ENCODE data around the gene NLRP1. TPM values are rescaled to one million over a fixed set of nuclear protein-coding genes. Genes with fewer than 3 reads are reported as not detected.
"Not testable (repeated sequence)": the region's sequence is repeated elsewhere in the genome, so short reads cannot be mapped to it uniquely, and the experiment has no call there.

The NLRP1 gene
- total RNA-seq, 2 experiments from 2014 or later = 39.9 to 45.0 TPM

GRCh38 chr17:5585287-5585794 lies 1.0 kb upstream of the NLRP1 start:
- DNase-seq = no peak
- H3K27me3 Mint-ChIP-seq = no peaks in the 10 kb centered on the region
- peaks cover 18% of the 10 kb centered on the region for H3K36me3 Mint-ChIP-seq
- no peaks in the 10 kb centered on the region for H3K9me3 Mint-ChIP-seq
- CTCF ChIA-PET = interaction anchor here (0.9 to 4.6 kb wide), 6 partner anchors 9 to 1438 kb away, joined by 3 to 21 read pairs (median 6); partner anchors contain the start of gene BCL6B
- intact Hi-C loops (cut with micrococcal nuclease) = loop anchor here (10.0 kb wide), 2 partner anchors 489 to 1429 kb away; partner anchors contain the start of genes RNASEK and WSCD1
- POLR2A ChIA-PET = no interaction called here
- no peak overlapping the region for H3K4me3 Mint-ChIP-seq
- peak overlapping the region; percentile 96 for H3K27ac Mint-ChIP-seq
- peaks cover 58% of the 10 kb centered on the region for H3K4me1 Mint-ChIP-seq (ENCODE audit: low read depth)

GRCh38 chr17:5583426-5584382 lies 605 bp downstream of the NLRP1 start:
- Mint-ChIP-seq H3K9me3 (no peaks in the 10 kb centered on the region), H3K4me1 (ENCODE audit: low read depth) (peaks cover 68% of the 10 kb centered on the region), H3K27me3 (no peaks in the 10 kb centered on the region), H3K27ac (peak overlapping the region; percentile 96), H3K4me3 (peak overlapping the region; percentile 96), H3K36me3 (peaks cover 33% of the 10 kb centered on the region)
- POLR2A ChIA-PET = no interaction called here
- intact Hi-C loops (cut with micrococcal nuclease) = loop anchor here (1.0 to 10.0 kb wide), 5 partner anchors 97 to 1431 kb away; partner anchors contain the start of genes DERL2, KIAA0753, MIS12 and RNASEK
- CTCF ChIA-PET = interaction anchor here (1.0 to 4.6 kb wide), 4 partner anchors 123 to 1439 kb away, joined by 3 to 21 read pairs (median 6); partner anchors contain the start of gene BCL6B
- DNase-seq = peak; percentile 41

- H3K9me3 Mint-ChIP-seq = peaks cover 6% of the 10 kb centered on the region
- H3K4me3 Mint-ChIP-seq = peak overlapping the region; percentile 96
- H3K27me3 Mint-ChIP-seq = no peaks in the 10 kb centered on the region
- ChIA-PET CTCF (interaction anchor here (0.6 to 4.6 kb wide), 3 partner anchors 28 to 124 kb away, joined by 3 to 21 read pairs (median 3); no protein-coding TSS in a partner anchor), POLR2A (interaction anchor here (1.0 to 1.5 kb wide), 2 partner anchors 56 to 95 kb away, joined by 3 to 4 read pairs; no protein-coding TSS in a partner anchor)
- peak overlapping the region; percentile 73 for H3K27ac Mint-ChIP-seq
- intact Hi-C loops (cut with micrococcal nuclease) = loop anchor here (5.0 to 10.0 kb wide), 3 partner anchors 492 to 1432 kb away; partner anchors contain the start of genes KIAA0753, RNASEK, TXNDC17 and WSCD1
- H3K4me1 Mint-ChIP-seq (ENCODE audit: low read depth) = peaks cover 74% of the 10 kb centered on the region
- peaks cover 42% of the 10 kb centered on the region for H3K36me3 Mint-ChIP-seq
- no peak for DNase-seq
Measured at GRCh38 chr17:5582209-5583185, 1.8 kb downstream of the NLRP1 start.

DNA sequence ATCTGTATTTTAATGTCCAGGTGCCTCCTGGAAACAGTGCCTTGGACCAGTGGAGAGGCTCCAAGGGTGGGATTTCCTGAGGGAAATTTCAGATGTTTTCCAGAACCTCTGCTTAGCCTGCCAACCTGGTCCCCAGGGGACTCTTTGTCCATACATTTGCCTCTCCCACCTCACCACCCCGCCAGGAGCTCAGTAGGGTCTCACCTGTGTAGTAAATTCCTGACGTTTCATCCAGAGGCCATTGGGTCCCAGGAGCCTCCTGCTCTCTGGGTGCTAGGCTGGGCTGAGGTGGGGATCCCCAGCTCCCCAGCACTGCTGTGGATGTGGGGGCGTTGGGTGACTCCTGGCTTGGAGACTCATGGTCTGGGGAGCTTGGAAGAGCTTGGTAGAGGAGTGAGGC lies 2.7 kb downstream of the NLRP1 start:
- Mint-ChIP-seq H3K4me1 (ENCODE audit: low read depth) (peaks cover 73% of the 10 kb centered on the region), H3K4me3 (no peak overlapping the region), H3K9me3 (peaks cover 8% of the 10 kb centered on the region), H3K36me3 (peaks cover 50% of the 10 kb centered on the region), H3K27ac (no peak overlapping the region), H3K27me3 (no peaks in the 10 kb centered on the region)
- CTCF ChIA-PET = interaction anchor here (0.6 kb wide), 1 partner anchor 76 kb away, joined by 3 read pairs; no protein-coding TSS in a partner anchor
- DNase-seq = no peak
- intact Hi-C loops (cut with micrococcal nuclease) = loop anchor here (5.0 to 10.0 kb wide), 3 partner anchors 493 to 1433 kb away; partner anchors contain the start of genes KIAA0753, RNASEK, TXNDC17 and WSCD1
- POLR2A ChIA-PET = interaction anchor here (1.0 to 1.5 kb wide), 2 partner anchors 55 to 94 kb away, joined by 3 to 4 read pairs; no protein-coding TSS in a partner anchor

DNA sequence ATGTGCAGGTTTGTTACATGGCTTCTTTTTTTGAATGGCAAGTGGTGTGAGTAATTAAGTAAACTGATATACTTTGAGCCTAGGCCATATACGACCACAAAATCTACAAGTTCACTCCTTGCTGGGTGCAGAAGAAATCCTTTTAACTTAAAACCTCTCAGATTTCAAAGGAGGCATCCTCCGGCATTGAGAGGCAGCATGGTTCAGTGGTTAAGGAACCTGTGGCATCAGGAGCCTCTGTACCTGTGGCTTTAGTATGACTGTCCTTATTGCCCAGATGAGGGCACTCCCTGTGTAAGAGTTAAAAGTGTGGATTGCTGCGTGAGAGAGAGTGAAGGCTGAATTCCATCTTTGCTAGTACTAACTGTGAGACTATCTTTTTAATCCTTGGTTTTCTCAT lies 3.3 kb downstream of the NLRP1 start:
- no peak overlapping the region for H3K27ac Mint-ChIP-seq
- intact Hi-C loops (cut with micrococcal nuclease) = loop anchor here (5.0 to 10.0 kb wide), 3 partner anchors 494 to 1434 kb away; partner anchors contain the start of genes KIAA0753, RNASEK, TXNDC17 and WSCD1
- CTCF ChIA-PET = no interaction called here
- no peak for DNase-seq
- POLR2A ChIA-PET = interaction anchor here (1.5 kb wide), 1 partner anchor 93 kb away, joined by 4 read pairs; no protein-coding TSS in a partner anchor
- no peak overlapping the region for H3K4me3 Mint-ChIP-seq
- H3K36me3 Mint-ChIP-seq = peaks cover 56% of the 10 kb centered on the region
- no peaks in the 10 kb centered on the region for H3K27me3 Mint-ChIP-seq
- H3K9me3 Mint-ChIP-seq = peaks cover 8% of the 10 kb centered on the region
- H3K4me1 Mint-ChIP-seq (ENCODE audit: low read depth) = peaks cover 73% of the 10 kb centered on the region

DNA sequence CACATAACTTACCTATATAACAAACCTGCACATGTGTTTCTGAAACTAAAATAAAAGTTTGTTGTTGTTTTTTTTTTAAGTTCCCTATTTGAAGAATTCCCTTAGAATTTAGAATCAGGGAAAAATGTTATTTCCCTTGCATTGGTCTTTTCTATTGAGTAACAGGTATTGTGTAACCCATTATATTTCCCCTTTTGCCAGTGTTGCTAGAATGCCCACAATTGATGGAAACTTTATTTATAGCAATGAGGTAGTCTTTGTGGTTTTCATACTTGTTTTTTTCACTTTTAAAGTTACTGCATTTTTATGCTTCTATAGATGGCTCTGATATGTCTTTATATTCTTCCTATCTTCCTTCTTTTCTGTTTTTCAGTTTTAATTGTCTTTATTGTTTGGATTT lies 3.9 kb downstream of the NLRP1 start:
- Mint-ChIP-seq H3K4me1 (ENCODE audit: low read depth) (peaks cover 74% of the 10 kb centered on the region), H3K27ac (no peak overlapping the region), H3K9me3 (peaks cover 8% of the 10 kb centered on the region), H3K36me3 (peaks cover 61% of the 10 kb centered on the region), H3K27me3 (no peaks in the 10 kb centered on the region), H3K4me3 (no peak overlapping the region)
- CTCF ChIA-PET = no interaction called here
- POLR2A ChIA-PET = no interaction called here
- DNase-seq = no peak
- intact Hi-C loops (cut with micrococcal nuclease) = loop anchor here (5.0 to 10.0 kb wide), 3 partner anchors 494 to 1434 kb away; partner anchors contain the start of genes KIAA0753, RNASEK, TXNDC17 and WSCD1

DNA sequence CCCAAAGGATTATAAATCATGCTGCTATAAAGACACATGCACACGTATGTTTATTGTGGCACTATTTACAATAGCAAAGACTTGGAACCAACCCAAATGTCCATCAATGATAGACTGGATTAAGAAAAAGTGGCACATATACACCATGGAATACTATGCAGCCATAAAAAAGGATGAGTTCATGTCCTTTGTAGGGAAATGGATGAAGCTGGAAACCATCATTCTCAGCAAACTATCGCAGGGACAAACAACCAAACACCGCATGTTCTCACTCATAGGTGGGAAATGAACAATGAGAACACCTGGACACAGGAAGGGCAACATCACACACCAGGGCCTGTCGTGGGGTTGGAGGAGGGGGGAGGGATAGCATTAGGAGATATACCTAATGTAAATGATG lies 5.5 kb downstream of the NLRP1 start:
- H3K4me3 Mint-ChIP-seq; H3K27ac Mint-ChIP-seq; intact Hi-C loops (cut with micrococcal nuclease); CTCF ChIA-PET; DNase-seq; POLR2A ChIA-PET; H3K27me3 Mint-ChIP-seq: not testable (repeated sequence)
- Mint-ChIP-seq H3K4me1 (ENCODE audit: low read depth) (peaks cover 62% of the 10 kb centered on the region), H3K9me3 (peaks cover 11% of the 10 kb centered on the region), H3K36me3 (peaks cover 72% of the 10 kb centered on the region)

DNA sequence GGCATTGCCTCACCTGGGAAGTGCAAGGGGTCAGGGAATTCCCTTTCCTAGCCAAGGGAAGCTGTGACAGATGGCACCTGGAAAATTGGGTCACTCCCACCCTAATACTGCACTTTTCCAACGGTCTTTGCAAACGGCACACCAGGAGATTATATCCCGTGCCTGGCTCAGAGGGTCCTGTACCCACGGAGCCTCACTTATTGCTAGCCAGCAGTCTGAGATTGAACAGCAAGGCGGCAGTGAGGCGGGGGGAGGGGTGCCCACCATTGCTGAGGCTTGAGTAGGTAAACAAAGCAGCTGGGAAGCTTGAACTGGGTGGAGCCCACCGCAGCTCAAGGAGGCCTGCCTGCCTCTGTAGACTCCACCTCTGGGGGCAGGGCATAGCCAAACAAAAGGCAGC lies 11.3 kb downstream of the NLRP1 start:
- H3K36me3 Mint-ChIP-seq = peaks cover 72% of the 10 kb centered on the region
- POLR2A ChIA-PET; H3K27ac Mint-ChIP-seq; CTCF ChIA-PET; intact Hi-C loops (cut with micrococcal nuclease); DNase-seq; H3K4me3 Mint-ChIP-seq; H3K9me3 Mint-ChIP-seq; H3K27me3 Mint-ChIP-seq: not testable (repeated sequence)
- peaks cover 57% of the 10 kb centered on the region for H3K4me1 Mint-ChIP-seq (ENCODE audit: low read depth)

DNA sequence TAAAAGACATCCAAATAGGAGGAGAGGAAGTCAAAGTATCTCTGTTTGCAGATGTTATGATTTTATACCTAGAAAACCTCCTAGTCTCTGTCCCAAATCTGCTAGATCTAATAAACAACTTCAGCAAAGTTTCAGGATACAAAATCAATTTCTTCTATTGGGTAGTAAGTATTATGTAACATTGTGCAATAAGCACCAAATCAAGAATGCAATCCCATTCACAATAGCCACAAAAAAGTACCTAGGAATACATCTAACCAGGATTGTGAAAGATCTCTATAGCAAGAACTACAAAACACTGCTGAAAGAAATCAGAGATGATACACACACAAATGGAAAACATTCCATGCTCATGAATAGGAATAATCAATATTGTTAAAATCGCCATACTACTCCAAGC lies 13.0 kb downstream of the NLRP1 start:
- CTCF ChIA-PET = interaction anchor here (1.2 kb wide), 1 partner anchor 21 kb away, joined by 5 read pairs; no protein-coding TSS in a partner anchor
- no peak overlapping the region for H3K4me3 Mint-ChIP-seq
- H3K4me1 Mint-ChIP-seq (ENCODE audit: low read depth) = peaks cover 46% of the 10 kb centered on the region
- intact Hi-C loops (cut with micrococcal nuclease) = no loop called here
- no peak for DNase-seq
- no peaks in the 10 kb centered on the region for H3K27me3 Mint-ChIP-seq
- peaks cover 71% of the 10 kb centered on the region for H3K36me3 Mint-ChIP-seq
- POLR2A ChIA-PET = no interaction called here
- peaks cover 2% of the 10 kb centered on the region for H3K9me3 Mint-ChIP-seq
- no peak overlapping the region for H3K27ac Mint-ChIP-seq

GRCh38 chr17:5565808-5566207 lies 18.5 kb downstream of the NLRP1 start:
- CTCF ChIA-PET = interaction anchor here (0.7 to 1.3 kb wide), 3 partner anchors 22 to 1323 kb away, joined by 3 read pairs; no protein-coding TSS in a partner anchor
- DNase-seq = no peak
- intact Hi-C loops (cut with micrococcal nuclease) = no loop called here
- Mint-ChIP-seq H3K4me3 (no peak overlapping the region), H3K9me3 (no peaks in the 10 kb centered on the region), H3K4me1 (ENCODE audit: low read depth) (peaks cover 44% of the 10 kb centered on the region), H3K27ac (no peak overlapping the region), H3K36me3 (peaks cover 27% of the 10 kb centered on the region), H3K27me3 (no peaks in the 10 kb centered on the region)
- POLR2A ChIA-PET = no interaction called here

DNA sequence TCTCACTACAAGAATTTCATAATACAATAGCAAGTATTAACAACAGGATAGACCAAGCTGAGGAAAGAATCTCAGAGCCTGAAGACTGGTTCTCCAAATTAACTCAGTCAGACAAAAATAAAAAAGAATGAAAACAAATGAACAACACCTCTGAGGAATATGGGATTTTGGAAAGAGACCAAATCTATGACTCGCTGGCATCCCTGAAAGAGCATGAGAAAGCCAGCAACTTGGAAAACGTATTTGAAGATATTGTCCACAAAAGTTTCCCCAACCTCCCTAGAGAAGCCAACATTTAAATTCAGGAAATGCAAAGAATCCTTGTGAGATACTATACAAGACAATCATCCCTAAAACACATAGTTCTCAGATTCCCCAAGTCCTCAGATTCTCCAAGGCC lies 20.9 kb downstream of the NLRP1 start:
- H3K9me3 Mint-ChIP-seq = no peaks in the 10 kb centered on the region
- H3K27me3 Mint-ChIP-seq = no peaks in the 10 kb centered on the region
- no peak for DNase-seq
- ChIA-PET POLR2A (no interaction called here), CTCF (interaction anchor here (1.0 kb wide), 1 partner anchor 48 kb away, joined by 4 read pairs; no protein-coding TSS in a partner anchor)
- peaks cover 22% of the 10 kb centered on the region for H3K4me1 Mint-ChIP-seq (ENCODE audit: low read depth)
- H3K4me3 Mint-ChIP-seq = no peak overlapping the region
- intact Hi-C loops (cut with micrococcal nuclease) = no loop called here
- no peak overlapping the region for H3K27ac Mint-ChIP-seq
- peaks cover 30% of the 10 kb centered on the region for H3K36me3 Mint-ChIP-seq

All from activated CD4-positive, alpha-beta memory T cell treated with anti-CD3 and anti-CD28 coated beads for 36 hours (primary cell).